ENCODE measurements around the gene OXER1. TPM values are rescaled to one million over a fixed set of nuclear protein-coding genes. Genes with fewer than 3 reads are reported as not detected.
A peak's percentile ranks its signal among the peaks of the same experiment; 100 is the strongest.

OXER1 gene
- total and polyA plus RNA-seq, 3 experiments from 2014 or later = 0.11 to 0.15 TPM; not detected in 1

DNA sequence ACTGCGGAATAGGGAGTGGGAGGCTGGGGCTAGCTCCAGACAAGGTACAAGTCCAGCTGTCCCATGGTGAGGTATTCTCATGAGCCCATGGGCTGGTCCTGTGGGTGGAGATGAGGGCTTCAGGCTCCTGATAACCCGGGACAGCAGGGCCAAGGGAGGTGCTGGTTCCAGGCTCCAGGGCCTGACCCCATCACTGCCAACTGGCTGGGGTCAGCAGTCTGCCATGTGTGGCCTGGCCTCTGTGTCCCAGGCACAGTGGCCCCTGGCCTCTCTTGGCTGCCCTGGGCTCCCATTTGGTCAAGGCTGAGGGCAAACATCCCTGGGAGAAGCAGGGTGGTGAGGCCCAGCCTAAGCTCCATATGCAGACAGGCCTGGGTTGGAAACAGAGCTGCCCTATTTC is 966 bp upstream of the OXER1 start:
- Mint-ChIP-seq H3K27ac (peak overlapping the region in 1 of 8 donors; percentile 54), H3K9me3 (no peaks in the 10 kb centered on the region), H3K36me3 (peaks cover 0 to 5% (median 4%) of the 10 kb centered on the region in 3 donors), H3K4me1 (no peaks in the 10 kb centered on the region), H3K27me3 (peaks cover 0 to 3% of the 10 kb centered on the region in 2 donors), H3K4me3 (no peak overlapping the region)
- DNase-seq = no peak
- no peaks in the 10 kb centered on the region for H3K36me3 ChIP-seq (ENCODE audit: insufficient read depth, low read length)
- no peaks in the 10 kb centered on the region for H3K9me3 ChIP-seq (ENCODE audit: low read length)
- CTCF ChIA-PET = no interaction called here
- H3K4me1 ChIP-seq (ENCODE audit: insufficient read depth, low read length) = no peaks in the 10 kb centered on the region
- H3K4me3 ChIP-seq (ENCODE audit: low read length) = no peak overlapping the region
- no peak overlapping the region for H3K27ac ChIP-seq (ENCODE audit: low read depth, low read length)
- no peaks in the 10 kb centered on the region for H3K27me3 ChIP-seq (ENCODE audit: insufficient read depth, low read length, poor library complexity, severe bottlenecking)
- POLR2A ChIA-PET = no interaction called here

DNA sequence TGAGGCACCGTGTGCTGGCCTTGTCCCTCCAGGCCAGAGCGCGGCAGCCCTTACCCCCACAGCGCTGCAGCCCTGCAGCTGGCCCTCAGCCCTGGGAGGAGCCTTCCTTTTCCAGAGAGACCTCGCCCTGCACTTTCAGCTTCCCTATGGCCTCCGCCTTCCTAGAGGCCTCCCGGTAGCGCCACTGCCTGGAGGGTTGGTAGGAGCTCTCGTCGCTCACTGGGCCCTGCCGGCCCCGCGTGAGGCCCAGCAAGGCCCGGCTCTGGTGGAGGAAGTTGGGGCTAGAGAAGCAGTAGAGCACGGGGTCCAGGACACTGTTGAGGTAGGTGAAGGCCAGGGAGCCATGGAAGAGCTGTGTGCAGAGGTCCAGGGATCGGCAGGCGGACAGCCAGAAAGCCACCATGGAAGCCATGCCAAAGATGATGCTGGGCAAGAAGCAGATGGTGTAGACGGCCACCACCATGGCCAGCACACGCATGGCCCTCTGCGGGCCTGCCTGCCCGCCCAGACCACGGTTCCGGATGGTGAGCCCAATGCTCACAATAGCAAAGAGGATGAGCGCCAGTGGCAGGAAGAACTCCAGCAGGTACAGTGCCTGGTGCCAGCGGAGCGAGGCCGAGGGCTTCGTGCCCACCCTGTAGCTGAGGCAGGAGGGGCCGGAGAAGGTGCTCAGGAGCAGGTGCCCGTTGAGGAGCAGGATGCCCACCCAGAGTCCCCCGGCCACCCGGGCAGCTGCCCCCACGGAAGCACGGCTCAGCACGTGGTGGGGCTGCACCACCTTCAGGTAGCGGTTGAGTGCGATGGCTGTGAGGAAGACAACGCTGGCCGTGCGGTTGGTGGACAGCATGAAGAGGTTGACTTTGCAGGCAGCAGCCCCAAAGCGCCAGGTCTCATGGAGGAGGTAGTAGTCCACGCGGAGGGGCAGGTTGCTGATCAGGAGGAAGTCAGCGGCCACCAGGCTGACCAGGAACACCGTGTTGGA is 821 bp downstream of the OXER1 start:
- Histone ChIP-seq H3K4me1 (ENCODE audit: insufficient read depth, low read length) (no peaks in the 10 kb centered on the region), H3K36me3 (ENCODE audit: insufficient read depth, low read length) (no peaks in the 10 kb centered on the region), H3K27ac (ENCODE audit: low read depth, low read length) (no peak overlapping the region), H3K4me3 (ENCODE audit: low read length) (no peak overlapping the region), H3K27me3 (ENCODE audit: insufficient read depth, low read length, poor library complexity, severe bottlenecking) (no peaks in the 10 kb centered on the region), H3K9me3 (ENCODE audit: low read length) (no peaks in the 10 kb centered on the region)
- H3K27me3 Mint-ChIP-seq = peaks cover 0 to 3% of the 10 kb centered on the region in 2 donors
- no peaks in the 10 kb centered on the region for H3K4me1 Mint-ChIP-seq
- no peak for DNase-seq
- H3K9me3 Mint-ChIP-seq = no peaks in the 10 kb centered on the region
- peaks cover 0 to 13% (median 8%) of the 10 kb centered on the region in 3 donors for H3K36me3 Mint-ChIP-seq
- POLR2A ChIA-PET = no interaction called here
- no peak overlapping the region for H3K4me3 Mint-ChIP-seq
- H3K27ac Mint-ChIP-seq = peak overlapping the region in 2 of 8 donors; percentile 66 to 96
- CTCF ChIA-PET = no interaction called here

DNA sequence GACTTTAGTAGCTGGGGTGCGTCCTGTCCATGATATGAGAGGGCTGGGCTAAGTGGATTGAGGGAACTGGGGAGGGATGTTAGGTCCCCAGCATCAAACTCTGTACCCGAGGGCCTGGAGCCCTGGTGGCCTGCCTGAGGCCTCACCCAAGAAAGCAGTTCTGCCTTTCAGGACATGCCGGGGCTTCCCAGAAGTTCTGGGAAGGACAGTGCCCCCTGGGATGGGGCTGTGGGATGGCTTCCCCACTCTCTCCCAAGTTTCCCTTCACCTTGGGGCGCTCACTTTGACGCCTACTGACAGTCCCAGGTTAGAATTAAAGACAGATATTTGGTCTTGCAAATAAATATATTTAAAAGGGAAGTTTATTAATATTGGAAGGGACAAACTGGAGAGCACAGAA is 1.8 kb downstream of the OXER1 start:
- H3K27ac Mint-ChIP-seq = no peak overlapping the region
- H3K4me3 Mint-ChIP-seq = no peak overlapping the region
- ChIA-PET CTCF (no interaction called here), POLR2A (no interaction called here)
- H3K27me3 Mint-ChIP-seq = peaks cover 0 to 3% of the 10 kb centered on the region in 2 donors
- H3K36me3 Mint-ChIP-seq = peaks cover 0 to 13% (median 11%) of the 10 kb centered on the region in 3 donors
- Histone ChIP-seq H3K36me3 (ENCODE audit: insufficient read depth, low read length) (no peaks in the 10 kb centered on the region), H3K4me3 (ENCODE audit: low read length) (no peak overlapping the region), H3K27me3 (ENCODE audit: insufficient read depth, low read length, poor library complexity, severe bottlenecking) (no peaks in the 10 kb centered on the region), H3K9me3 (ENCODE audit: low read length) (no peaks in the 10 kb centered on the region), H3K4me1 (ENCODE audit: insufficient read depth, low read length) (no peaks in the 10 kb centered on the region), H3K27ac (ENCODE audit: low read depth, low read length) (no peak overlapping the region)
- H3K4me1 Mint-ChIP-seq = no peaks in the 10 kb centered on the region
- DNase-seq = no peak
- no peaks in the 10 kb centered on the region for H3K9me3 Mint-ChIP-seq

DNA sequence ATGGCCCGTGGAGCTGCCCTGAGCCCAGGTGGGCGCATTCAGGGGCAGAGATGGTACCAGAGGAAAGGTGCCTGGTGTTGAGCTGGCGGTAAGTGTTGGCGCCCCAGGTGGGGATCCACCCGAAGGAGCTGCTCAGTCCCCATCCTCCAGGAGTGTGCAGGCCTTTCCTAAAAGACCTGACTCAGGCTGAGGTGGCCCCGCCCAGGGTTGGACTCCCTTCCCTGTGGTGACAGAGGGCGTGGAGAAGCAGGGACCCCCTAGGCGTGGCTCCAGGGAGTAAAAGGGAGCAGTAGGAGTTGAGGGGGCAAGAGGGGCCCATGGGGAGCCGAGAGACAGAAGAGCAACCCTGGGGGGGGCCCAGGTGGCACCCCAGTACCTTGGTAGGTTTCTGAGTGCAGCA is 2.4 kb downstream of the OXER1 start:
- Mint-ChIP-seq H3K4me3 (no peak overlapping the region), H3K4me1 (no peaks in the 10 kb centered on the region), H3K9me3 (no peaks in the 10 kb centered on the region), H3K27me3 (peaks cover 0 to 3% of the 10 kb centered on the region in 2 donors), H3K36me3 (peaks cover 0 to 13% (median 12%) of the 10 kb centered on the region in 3 donors), H3K27ac (no peak overlapping the region)
- Histone ChIP-seq H3K27ac (ENCODE audit: low read depth, low read length) (no peak overlapping the region), H3K4me1 (ENCODE audit: insufficient read depth, low read length) (no peaks in the 10 kb centered on the region), H3K27me3 (ENCODE audit: insufficient read depth, low read length, poor library complexity, severe bottlenecking) (no peaks in the 10 kb centered on the region), H3K4me3 (ENCODE audit: low read length) (no peak overlapping the region), H3K36me3 (ENCODE audit: insufficient read depth, low read length) (no peaks in the 10 kb centered on the region), H3K9me3 (ENCODE audit: low read length) (no peaks in the 10 kb centered on the region)
- DNase-seq = no peak
- ChIA-PET POLR2A (no interaction called here), CTCF (no interaction called here)

DNA sequence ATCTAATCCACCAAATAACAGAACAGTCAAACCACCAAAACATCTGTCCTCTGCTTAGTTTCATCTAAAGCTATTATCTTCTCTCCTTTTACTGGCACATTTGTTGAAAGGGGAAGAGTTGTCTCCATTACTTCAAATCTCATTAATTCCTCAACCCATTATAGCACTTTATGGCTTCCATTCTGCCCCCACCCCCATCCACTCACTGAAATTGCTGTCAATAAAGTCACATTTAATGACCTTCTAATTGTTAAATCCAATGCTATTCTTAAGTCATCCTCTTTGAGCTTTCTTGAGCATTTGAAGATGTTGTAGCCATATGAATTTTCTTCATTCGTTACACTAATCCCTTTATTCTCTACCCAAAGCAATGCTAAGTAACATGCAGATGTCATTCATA is 5.2 kb downstream of the OXER1 start:
- DNase-seq = no peak
- H3K27me3 Mint-ChIP-seq = peaks cover 0 to 3% of the 10 kb centered on the region in 2 donors
- CTCF ChIA-PET = no interaction called here
- H3K36me3 Mint-ChIP-seq = peaks cover 0 to 27% (median 19%) of the 10 kb centered on the region in 3 donors
- Histone ChIP-seq H3K9me3 (ENCODE audit: low read length) (no peaks in the 10 kb centered on the region), H3K36me3 (ENCODE audit: insufficient read depth, low read length) (no peaks in the 10 kb centered on the region), H3K27ac (ENCODE audit: low read depth, low read length) (no peak overlapping the region), H3K4me1 (ENCODE audit: insufficient read depth, low read length) (no peaks in the 10 kb centered on the region), H3K27me3 (ENCODE audit: insufficient read depth, low read length, poor library complexity, severe bottlenecking) (no peaks in the 10 kb centered on the region), H3K4me3 (ENCODE audit: low read length) (no peak overlapping the region)
- POLR2A ChIA-PET = no interaction called here
- no peak overlapping the region for H3K4me3 Mint-ChIP-seq
- no peaks in the 10 kb centered on the region for H3K4me1 Mint-ChIP-seq
- H3K27ac Mint-ChIP-seq = no peak overlapping the region
- H3K9me3 Mint-ChIP-seq = no peaks in the 10 kb centered on the region

DNA sequence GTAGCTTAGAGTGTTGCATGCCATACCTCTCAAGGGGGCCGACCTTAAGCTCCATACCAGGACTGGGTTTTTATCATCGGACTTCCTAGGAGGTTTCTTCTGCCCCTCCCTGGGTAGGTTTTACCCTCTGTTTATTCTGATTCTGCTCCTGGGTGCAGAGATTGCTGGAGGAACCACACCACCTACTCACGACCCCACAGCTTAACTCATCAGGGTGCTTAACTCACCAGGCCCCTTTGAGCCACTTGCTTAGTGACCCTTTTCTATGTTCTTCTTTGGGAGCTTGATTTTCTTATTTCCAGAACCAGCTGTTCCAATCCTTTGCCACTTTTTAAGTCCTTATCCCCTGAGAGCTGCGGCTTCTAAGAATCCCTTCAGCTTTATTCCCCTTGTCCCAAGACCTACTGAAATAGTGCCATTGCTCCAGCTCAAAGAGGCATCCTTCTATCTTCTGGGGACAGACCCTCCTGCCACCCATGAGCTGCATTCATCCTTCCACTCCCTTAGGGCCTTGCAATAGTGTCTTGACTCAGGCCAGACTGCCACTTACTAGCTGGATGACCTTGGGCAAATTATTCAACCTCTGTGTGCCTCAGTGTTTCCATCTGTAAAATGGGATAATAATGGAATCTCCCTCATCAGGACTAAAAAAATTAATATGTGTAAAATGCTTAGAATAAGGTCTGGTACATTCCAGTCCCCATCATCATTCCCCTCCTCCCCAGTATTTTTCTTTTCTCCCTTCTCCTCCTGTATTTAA is 5.8 kb downstream of the OXER1 start:
- Histone ChIP-seq H3K4me3 (ENCODE audit: low read length) (no peak overlapping the region), H3K9me3 (ENCODE audit: low read length) (no peaks in the 10 kb centered on the region), H3K27me3 (ENCODE audit: insufficient read depth, low read length, poor library complexity, severe bottlenecking) (no peaks in the 10 kb centered on the region), H3K36me3 (ENCODE audit: insufficient read depth, low read length) (no peaks in the 10 kb centered on the region), H3K4me1 (ENCODE audit: insufficient read depth, low read length) (no peaks in the 10 kb centered on the region), H3K27ac (ENCODE audit: low read depth, low read length) (no peak overlapping the region)
- no peaks in the 10 kb centered on the region for H3K4me1 Mint-ChIP-seq
- no peak for DNase-seq
- no peak overlapping the region for H3K27ac Mint-ChIP-seq
- ChIA-PET POLR2A (no interaction called here), CTCF (interaction anchor here (1.1 kb wide), 1 partner anchor 16 kb away, joined by 3 read pairs; no protein-coding TSS in a partner anchor)
- no peaks in the 10 kb centered on the region for H3K9me3 Mint-ChIP-seq
- peaks cover 0 to 32% (median 21%) of the 10 kb centered on the region in 3 donors for H3K36me3 Mint-ChIP-seq
- no peak overlapping the region for H3K4me3 Mint-ChIP-seq
- H3K27me3 Mint-ChIP-seq = peaks cover 0 to 3% of the 10 kb centered on the region in 2 donors

DNA sequence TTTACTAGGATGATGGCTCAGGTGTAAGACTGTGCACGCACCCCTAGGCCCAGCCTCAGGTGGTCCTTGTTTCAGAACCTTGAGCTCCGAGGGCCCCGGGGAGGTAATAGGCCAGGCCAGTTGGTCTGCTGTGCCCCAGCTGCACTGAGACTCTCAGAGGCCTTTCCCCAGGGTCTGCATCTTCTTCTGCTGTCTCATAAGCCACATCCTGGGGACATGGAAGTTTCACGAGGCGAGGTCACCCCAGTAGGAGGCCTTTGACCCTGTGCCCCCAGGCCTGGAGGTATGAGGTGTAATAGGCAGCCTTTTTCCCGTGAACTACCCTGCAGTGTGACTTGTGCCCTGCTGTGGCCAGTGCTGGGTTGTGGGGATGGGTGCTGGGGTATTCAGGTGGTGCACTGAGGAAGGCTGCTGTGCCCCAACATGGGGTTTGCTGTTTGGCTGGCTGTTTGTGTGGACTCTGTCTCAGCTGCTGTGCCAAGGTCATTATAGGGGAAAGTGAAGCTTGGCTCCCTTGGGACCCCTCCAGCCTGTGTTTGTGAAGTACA is 6.9 kb downstream of the OXER1 start:
- no peaks in the 10 kb centered on the region for H3K27me3 ChIP-seq (ENCODE audit: insufficient read depth, low read length, poor library complexity, severe bottlenecking)
- ChIA-PET CTCF (no interaction called here), POLR2A (no interaction called here)
- Mint-ChIP-seq H3K9me3 (no peaks in the 10 kb centered on the region), H3K4me1 (no peaks in the 10 kb centered on the region), H3K36me3 (peaks cover 0 to 36% (median 24%) of the 10 kb centered on the region in 3 donors), H3K27ac (no peak overlapping the region), H3K4me3 (no peak overlapping the region), H3K27me3 (peaks cover 0 to 3% of the 10 kb centered on the region in 2 donors)
- no peaks in the 10 kb centered on the region for H3K4me1 ChIP-seq (ENCODE audit: insufficient read depth, low read length)
- H3K27ac ChIP-seq (ENCODE audit: low read depth, low read length) = no peak overlapping the region
- no peaks in the 10 kb centered on the region for H3K36me3 ChIP-seq (ENCODE audit: insufficient read depth, low read length)
- H3K4me3 ChIP-seq (ENCODE audit: low read length) = no peak overlapping the region
- H3K9me3 ChIP-seq (ENCODE audit: low read length) = no peaks in the 10 kb centered on the region
- no peak for DNase-seq
